H9 (cell line): ENCODE measurements around the gene SMPX. TPM values are rescaled to one million over a fixed set of nuclear protein-coding genes. Genes with fewer than 3 reads are reported as not detected.

ENCODE experiments used
- DNase-seq: peaks from one replicate; pipeline ENCODE4 v3.0.0-alpha.2; 2017
- H2AFZ ChIP-seq: one replicate; pipeline ENCODE4 v1.6.1; 2013; ENCODE audit warnings: mild to moderate bottlenecking, low read length, control low read depth, moderate library complexity
- H2AK5ac ChIP-seq: 2 replicates; pipeline ENCODE4 v1.6.1; 2013; ENCODE audit warnings: low read length, control low read depth, mixed read lengths; ENCODE audit not compliant: insufficient read length
- H2BK120ac ChIP-seq: one replicate; pipeline ENCODE4 v1.6.1; 2013; ENCODE audit warnings: low read depth, mild to moderate bottlenecking, low read length, control low read depth, inconsistent platforms; ENCODE audit not compliant: poor library complexity, severe bottlenecking
- H2BK12ac ChIP-seq: 2 replicates; pipeline ENCODE4 v1.6.1; 2013; ENCODE audit warnings: low read length, control low read depth, mixed read lengths, low read depth; ENCODE audit not compliant: insufficient read length
- H2BK15ac ChIP-seq: 2 replicates; pipeline ENCODE4 v1.6.1; 2013; ENCODE audit warnings: low read depth, low read length, control low read depth
- H2BK20ac ChIP-seq: one replicate; pipeline ENCODE4 v1.6.1; 2013; ENCODE audit warnings: low read depth, mild to moderate bottlenecking, low read length, control low read depth, inconsistent platforms; ENCODE audit not compliant: poor library complexity, severe bottlenecking
- H2BK5ac ChIP-seq: 2 replicates; pipeline ENCODE4 v1.6.1; 2013; ENCODE audit warnings: low read length, control low read depth, mixed read lengths; ENCODE audit not compliant: insufficient read length
- H3K14ac ChIP-seq: 2 replicates; pipeline ENCODE4 v1.6.1; 2013; ENCODE audit warnings: low read length, control low read depth; ENCODE audit not compliant: insufficient read depth
- H3K18ac ChIP-seq: 2 replicates; pipeline ENCODE4 v1.6.1; 2013; ENCODE audit warnings: low read depth, mild to moderate bottlenecking, mixed read lengths, low read length, control low read depth; ENCODE audit not compliant: insufficient read length
- H3K23ac ChIP-seq: 2 replicates; pipeline ENCODE4 v1.6.1; 2013; ENCODE audit warnings: low read length, control low read depth, mixed read lengths, low read depth; ENCODE audit not compliant: insufficient read length
- H3K23me2 ChIP-seq: 2 replicates; pipeline ENCODE4 v1.6.1; 2013; ENCODE audit warnings: low read depth, mild to moderate bottlenecking, mixed read lengths, low read length, control low read depth; ENCODE audit not compliant: insufficient read length, poor library complexity, severe bottlenecking
- H3K27ac ChIP-seq: 2 replicates; pipeline ENCODE4 v1.5.1; 2013; ENCODE audit warnings: low read length, control low read depth, mixed read lengths, low read depth; ENCODE audit not compliant: insufficient read length
- H3K27me3 ChIP-seq: 2 replicates; pipeline ENCODE4 v1.6.1; 2013; ENCODE audit warnings: low read length, control low read depth, inconsistent platforms; ENCODE audit not compliant: insufficient read depth
- H3K4ac ChIP-seq: 2 replicates; pipeline ENCODE4 v1.6.1; 2013; ENCODE audit warnings: low read depth, mild to moderate bottlenecking, control low read depth, inconsistent platforms, low read length, moderate library complexity
- H3K4me1 ChIP-seq: 2 replicates; pipeline ENCODE4 v1.6.1; 2013; ENCODE audit warnings: low read length, control low read depth, inconsistent platforms; ENCODE audit not compliant: insufficient read depth
- H3K4me2 ChIP-seq: 2 replicates; pipeline ENCODE4 v1.6.1; 2013; ENCODE audit warnings: low read length, control low read depth, mixed read lengths; ENCODE audit not compliant: insufficient read length, insufficient read depth
- H3K56ac ChIP-seq: 2 replicates; pipeline ENCODE4 v1.6.1; 2013; ENCODE audit warnings: low read depth, mild to moderate bottlenecking, mixed read lengths, low read length, control low read depth; ENCODE audit not compliant: insufficient read length
- H3K79me1 ChIP-seq: 2 replicates; pipeline ENCODE4 v1.6.1; 2013; ENCODE audit warnings: low read depth, mild to moderate bottlenecking, moderate library complexity, low read length, control low read depth, inconsistent platforms; ENCODE audit not compliant: insufficient read depth, poor library complexity, severe bottlenecking
- H3K79me2 ChIP-seq: 2 replicates; pipeline ENCODE4 v1.6.1; 2013; ENCODE audit warnings: low read length, control low read depth, inconsistent platforms; ENCODE audit not compliant: insufficient read depth
- H3K9ac ChIP-seq: 2 replicates; pipeline ENCODE4 v1.6.1; 2013; ENCODE audit warnings: low read length, control low read depth, mixed read lengths; ENCODE audit not compliant: insufficient read length; ENCODE audit errors: extremely low read depth
- H3K9me3 ChIP-seq: one replicate; pipeline ENCODE4 v1.6.1; 2013; ENCODE audit warnings: low read depth, low read length, inconsistent platforms; ENCODE audit not compliant: control insufficient read depth
- H3T11ph ChIP-seq: one replicate; pipeline ENCODE4 v1.6.1; 2013; ENCODE audit warnings: mild to moderate bottlenecking, low read length, control low read depth, inconsistent platforms
- H4K20me1 ChIP-seq: one replicate; pipeline ENCODE4 v1.6.1; 2013; ENCODE audit not compliant: control insufficient read depth, insufficient read length, insufficient read depth
- H4K5ac ChIP-seq: 2 replicates; pipeline ENCODE4 v1.6.1; 2013; ENCODE audit warnings: low read depth, mild to moderate bottlenecking, mixed read lengths, low read length, control low read depth; ENCODE audit not compliant: insufficient read length
- H4K8ac ChIP-seq: replicated peaks from 2 replicates; pipeline ENCODE4 v1.6.1; 2013; ENCODE audit warnings: low read length, control low read depth, mixed read lengths, low read depth; ENCODE audit not compliant: insufficient read length
- H4K91ac ChIP-seq: 2 replicates; pipeline ENCODE4 v1.6.1; 2013; ENCODE audit warnings: low read depth, mild to moderate bottlenecking, moderate library complexity, mixed read lengths, low read length, control low read depth; ENCODE audit not compliant: insufficient read length
- H3K27ac Mint-ChIP-seq, 3 experiments: 2 replicates in 2 of 3; 3 replicates in 1 of 3; pipeline ENCODE4 v1.8.0; 2020 to 2021; ENCODE audit warnings: mixed read lengths in 3 of 3, mild to moderate bottlenecking in 1 of 3, moderate library complexity in 1 of 3
- H3K27me3 Mint-ChIP-seq: 2 replicates; pipeline ENCODE4 v1.8.0; 2021; ENCODE audit warnings: low read depth, mild to moderate bottlenecking, moderate library complexity, mixed read lengths
- H3K36me3 Mint-ChIP-seq, 3 experiments: 2 replicates in 2 of 3; 3 replicates in 1 of 3; pipeline ENCODE4 v1.8.0; 2020 to 2021; ENCODE audit warnings: low read depth in 3 of 3, mixed read lengths in 3 of 3; ENCODE audit not compliant: insufficient read depth in 1 of 3
- H3K4me1 Mint-ChIP-seq, 2 experiments: 2 replicates each; pipeline ENCODE4 v1.8.0; 2020; ENCODE audit warnings: mixed read lengths in 2 of 2
- H3K4me3 Mint-ChIP-seq, 2 experiments: 2 replicates in 1 of 2; 3 replicates in 1 of 2; pipeline ENCODE4 v1.8.0; 2020 to 2021; ENCODE audit warnings: mild to moderate bottlenecking in 2 of 2, mixed read lengths in 2 of 2, moderate library complexity in 1 of 2
- H3K9me3 Mint-ChIP-seq, 2 experiments: 2 replicates in 1 of 2; 3 replicates in 1 of 2; pipeline ENCODE4 v1.8.0; 2020; ENCODE audit warnings: mild to moderate bottlenecking in 2 of 2, mixed read lengths in 2 of 2, moderate library complexity in 1 of 2
- total RNA-seq: library from RNA; stranded (reverse); gene quantifications from 2 replicates; pipeline ENCODE4 v1.2.1, GENCODE V29; 2021
- TF ChIP-seq, protein P1 (sequence below): fragments of 200-600 bp; sonication (generic); conservative IDR thresholded peaks from 3 replicates; pipeline ENCODE4 v1.8.0; 2021; ENCODE audit warnings: antibody characterized with exemption, mild to moderate bottlenecking

SMPX gene
- total RNA-seq, 1 experiment from 2014 or later, result not detected

DNA sequence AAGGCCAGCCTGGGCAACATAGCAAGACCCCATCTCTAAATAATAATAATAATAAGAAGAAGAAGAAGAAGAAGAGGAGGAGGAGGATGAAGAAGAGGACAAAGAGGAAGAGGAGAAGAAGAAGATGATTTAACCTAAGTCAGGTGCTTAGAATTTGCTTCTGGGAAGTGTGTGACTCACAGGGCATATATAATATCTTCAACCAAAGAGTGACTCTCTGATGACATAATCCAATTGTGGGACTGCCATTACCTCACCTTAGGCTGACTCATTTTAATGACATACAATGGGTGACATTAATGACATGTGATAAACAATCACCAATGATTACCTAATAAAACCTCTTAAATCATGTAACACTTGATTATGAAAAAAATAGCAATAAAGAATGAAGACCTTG lies 48.8 kb upstream of the SMPX start:
- H4K91ac ChIP-seq, result no peak overlapping the region
- no peak overlapping the region for H3K56ac ChIP-seq
- H4K8ac ChIP-seq, result no peak overlapping the region
- no peak overlapping the region for H2BK20ac ChIP-seq
- H3K18ac ChIP-seq, result no peak overlapping the region
- no peak overlapping the region for H3K9ac ChIP-seq
- H3K4ac ChIP-seq, result no peak overlapping the region
- H3K9me3 ChIP-seq, result peaks cover 11% of the 10 kb centered on the region
- H3K79me2 ChIP-seq, result no peaks in the 10 kb centered on the region
- H3K27ac ChIP-seq, result no peak overlapping the region
- Mint-ChIP-seq H3K4me3 (no peak overlapping the region), H3K27ac (no peak overlapping the region), H3K27me3 (peaks cover 2% of the 10 kb centered on the region), H3K4me1 (peaks cover 4 to 7% of the 10 kb centered on the region in 2 experiments; a peak in 3 of 4 replicates), H3K36me3 (peaks cover 9 to 24% (median 16%) of the 10 kb centered on the region in 3 experiments), H3K9me3 (peaks cover 22 to 46% of the 10 kb centered on the region in 2 experiments)
- H3K23me2 ChIP-seq, result no peaks in the 10 kb centered on the region
- no peak overlapping the region for H3K4me2 ChIP-seq
- no peak overlapping the region for H2BK5ac ChIP-seq
- H3K4me1 ChIP-seq, result no peaks in the 10 kb centered on the region
- H4K5ac ChIP-seq, result no peak overlapping the region
- TF ChIP-seq, protein P1, sequence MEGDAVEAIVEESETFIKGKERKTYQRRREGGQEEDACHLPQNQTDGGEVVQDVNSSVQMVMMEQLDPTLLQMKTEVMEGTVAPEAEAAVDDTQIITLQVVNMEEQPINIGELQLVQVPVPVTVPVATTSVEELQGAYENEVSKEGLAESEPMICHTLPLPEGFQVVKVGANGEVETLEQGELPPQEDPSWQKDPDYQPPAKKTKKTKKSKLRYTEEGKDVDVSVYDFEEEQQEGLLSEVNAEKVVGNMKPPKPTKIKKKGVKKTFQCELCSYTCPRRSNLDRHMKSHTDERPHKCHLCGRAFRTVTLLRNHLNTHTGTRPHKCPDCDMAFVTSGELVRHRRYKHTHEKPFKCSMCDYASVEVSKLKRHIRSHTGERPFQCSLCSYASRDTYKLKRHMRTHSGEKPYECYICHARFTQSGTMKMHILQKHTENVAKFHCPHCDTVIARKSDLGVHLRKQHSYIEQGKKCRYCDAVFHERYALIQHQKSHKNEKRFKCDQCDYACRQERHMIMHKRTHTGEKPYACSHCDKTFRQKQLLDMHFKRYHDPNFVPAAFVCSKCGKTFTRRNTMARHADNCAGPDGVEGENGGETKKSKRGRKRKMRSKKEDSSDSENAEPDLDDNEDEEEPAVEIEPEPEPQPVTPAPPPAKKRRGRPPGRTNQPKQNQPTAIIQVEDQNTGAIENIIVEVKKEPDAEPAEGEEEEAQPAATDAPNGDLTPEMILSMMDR, result no peak
- no peaks in the 10 kb centered on the region for H3K27me3 ChIP-seq
- H3K79me1 ChIP-seq, result no peaks in the 10 kb centered on the region
- no peak for DNase-seq
- H3T11ph ChIP-seq, result no peak overlapping the region
- H2BK12ac ChIP-seq, result no peak overlapping the region
- H2BK120ac ChIP-seq, result no peak overlapping the region
- no peak overlapping the region for H3K14ac ChIP-seq
- no peak overlapping the region for H2AFZ ChIP-seq
- no peak overlapping the region for H2BK15ac ChIP-seq
- no peak overlapping the region for H3K23ac ChIP-seq
- H4K20me1 ChIP-seq, result no peaks in the 10 kb centered on the region
- H2AK5ac ChIP-seq, result no peak overlapping the region
